Measurements from ENCODE around the gene INCENP.
A peak's percentile ranks its signal among the peaks of the same experiment; 100 is the strongest.

Gene INCENP

GRCh38 chr11:62171261-62171723 lies 47.5 kb downstream of the INCENP start:
- TF ChIP-seq CTCF (IDR thresholded peaks at IDR 0.05; ENCODE audit: borderline replicate concordance, insufficient read depth, low read depth, low read length), result peak; percentile 59; the same call in 1 of the 2 replicates
- no peak overlapping the region for H3K4me3 ChIP-seq (ENCODE audit: low read depth, low read length)

GRCh38 chr11:62172294-62172693 lies 48.5 kb downstream of the INCENP start:
- TF ChIP-seq CTCF (IDR thresholded peaks at IDR 0.05; ENCODE audit: borderline replicate concordance, insufficient read depth, low read depth, low read length), result no peak
- H3K4me3 ChIP-seq (ENCODE audit: low read depth, low read length), result no peak overlapping the region

GRCh38 chr11:62176766-62177165 lies 53.0 kb downstream of the INCENP start:
- H3K4me3 ChIP-seq (ENCODE audit: low read depth, low read length), result no peak overlapping the region
- no peak for TF ChIP-seq CTCF (IDR thresholded peaks at IDR 0.05; ENCODE audit: borderline replicate concordance, insufficient read depth, low read depth, low read length)

- TF ChIP-seq CTCF (IDR thresholded peaks at IDR 0.05; ENCODE audit: borderline replicate concordance, insufficient read depth, low read depth, low read length), result no peak
Observed at GRCh38 chr11:62179995-62180394, 56.2 kb downstream of the INCENP start.

GRCh38 chr11:62181097-62181496 lies 57.3 kb downstream of the INCENP start:
- H3K4me3 ChIP-seq (ENCODE audit: low read depth, low read length), result no peak overlapping the region
- no peak for TF ChIP-seq CTCF (IDR thresholded peaks at IDR 0.05; ENCODE audit: borderline replicate concordance, insufficient read depth, low read depth, low read length)

More at GRCh38 chr11:62179995-62180394, 56.2 kb downstream of the INCENP start:
- H3K4me3 ChIP-seq (ENCODE audit: low read depth, low read length), result no peak overlapping the region

GRCh38 chr11:62182147-62182891 lies 58.5 kb downstream of the INCENP start:
- no peak for TF ChIP-seq CTCF (IDR thresholded peaks at IDR 0.05; ENCODE audit: borderline replicate concordance, insufficient read depth, low read depth, low read length)

GRCh38 chr11:62186195-62186594 lies 62.4 kb downstream of the INCENP start:
- no peak overlapping the region for H3K4me3 ChIP-seq (ENCODE audit: low read depth, low read length)
- no peak for TF ChIP-seq CTCF (IDR thresholded peaks at IDR 0.05; ENCODE audit: borderline replicate concordance, insufficient read depth, low read depth, low read length)

More at GRCh38 chr11:62182147-62182891, 58.5 kb downstream of the INCENP start:
- no peak overlapping the region for H3K4me3 ChIP-seq (ENCODE audit: low read depth, low read length)
